K562 (cell line): ENCODE measurements around the gene TTC24. TPM values are rescaled to one million over a fixed set of nuclear protein-coding genes. Genes with fewer than 3 reads are reported as not detected.

Source experiments
- KAT7 ChIP-seq: sonication (generic); formaldehyde crosslinking; IDR thresholded peaks from 2 replicates; pipeline ENCODE4 v1.8.0; 2022; ENCODE audit warnings: missing genetic modification reagents, mild to moderate bottlenecking, borderline replicate concordance
- KLF1 ChIP-seq: fragments of 450-650 bp; IDR thresholded peaks from 2 replicates; pipeline ENCODE4 v1.6.1; 2016; ENCODE audit warnings: missing genetic modification characterization, missing compliant biosample characterization
- L3MBTL2 ChIP-seq: fragments of 450-650 bp; IDR thresholded peaks from 2 replicates; pipeline ENCODE4 v1.6.1; 2016; ENCODE audit warnings: mild to moderate bottlenecking, moderate library complexity
- NCOA6 ChIP-seq: fragments of 450-650 bp; IDR thresholded peaks from 2 replicates; pipeline ENCODE4 v1.6.1; 2017; ENCODE audit warnings: mild to moderate bottlenecking
- NFYB ChIP-seq: IDR thresholded peaks from 2 replicates; pipeline ENCODE4 v1.6.1; 2011; ENCODE audit warnings: mild to moderate bottlenecking, moderate library complexity; ENCODE audit not compliant: insufficient read length; ENCODE audit errors: extremely low read depth
- NR4A1 ChIP-seq, 2 experiments: fragments of 250-450 bp in 1 of 2; fragments of 450-650 bp in 1 of 2; sonication (Bioruptor Pico) in 1 of 2; IDR thresholded peaks; 2 replicates each; pipeline versions ENCODE4 v1.4.0 to v1.6.1; 2016 to 2020; ENCODE audit warnings: mild to moderate bottlenecking in 2 of 2, missing compliant biosample characterization in 1 of 2, missing genetic modification characterization in 1 of 2, moderate library complexity in 1 of 2
- PTRF ChIP-seq: fragments of 450-650 bp; IDR thresholded peaks from 2 replicates; pipeline ENCODE4 v1.6.1; 2016; ENCODE audit warnings: mild to moderate bottlenecking, missing genetic modification characterization, missing compliant biosample characterization
- SETDB1 ChIP-seq: IDR thresholded peaks from one replicate; pipeline ENCODE4 v1.6.1; 2012; ENCODE audit warnings: low read length, control low read depth, inconsistent platforms
- XRCC5 ChIP-seq: fragments of 200-400 bp; formaldehyde crosslinking; IDR thresholded peaks from 2 replicates; pipeline ENCODE4 v1.6.1; 2017; ENCODE audit warnings: low read depth, mild to moderate bottlenecking, low read length
- ZNF507 ChIP-seq: conservative IDR thresholded peaks from 2 replicates; pipeline ENCODE4 v1.6.1; 2017; ENCODE audit warnings: missing genetic modification characterization, missing compliant biosample characterization
- ZNF764 ChIP-seq: fragments of 250-450 bp; sonication (Bioruptor Pico); IDR thresholded peaks from 2 replicates; pipeline ENCODE4 v1.4.0; 2020; ENCODE audit warnings: low read depth, mild to moderate bottlenecking, moderate library complexity
- ZNF79 ChIP-seq: fragments of 250-450 bp; sonication (Bioruptor Pico); IDR thresholded peaks from 2 replicates; pipeline ENCODE4 v1.4.0; 2020; ENCODE audit warnings: low read depth, mild to moderate bottlenecking, moderate library complexity
- ZNF830 ChIP-seq: fragments of 250-450 bp; sonication (Bioruptor Pico); IDR thresholded peaks from 2 replicates; pipeline ENCODE4 v1.5.0; 2021; ENCODE audit warnings: mild to moderate bottlenecking
- polyA plus RNA-seq, 8 experiments: library from polyadenylated mRNA; depleted of rRNA in 4 of 8; stranded (reverse) in 5 of 8; unstranded in 3 of 8; fragments of >200 nt; fragmentation: Nextera tagmentation in 2 of 8; fragmentation: Illumina TruSeq in 1 of 8; extraction: Ambion mirVana in 2 of 8; extraction: Trizol in 1 of 8; gene quantifications; 2 replicates each; pipeline versions ENCODE4 v1.2.1 to v1.2.3, GENCODE V29; 2011 to 2014; ENCODE audit warnings: inconsistent platforms in 1 of 8, missing spikeins in 1 of 8
- total RNA-seq, 7 experiments: library from RNA; depleted of rRNA in 6 of 7; stranded (reverse); fragments of >200 nt in 6 of 7; fragmentation: Illumina TruSeq in 2 of 7; extraction: Trizol in 2 of 7; gene quantifications; 2 replicates each; pipeline versions ENCODE4 v1.2.1 to v1.2.3, GENCODE V29; 2011 to 2021; ENCODE audit warnings: low replicate concordance in 1 of 7
- TF ChIP-seq, protein P1 (sequence below): fragments of 450-650 bp; IDR thresholded peaks from 2 replicates; pipeline ENCODE4 v1.7.0; 2016; ENCODE audit warnings: borderline replicate concordance
- TF ChIP-seq, protein P2 (sequence below): sonication (generic); formaldehyde crosslinking; IDR thresholded peaks from 2 replicates; pipeline ENCODE4 v1.4.0; 2020; ENCODE audit warnings: mild to moderate bottlenecking, missing genetic modification reagents
- TF ChIP-seq, protein P3 (sequence below): fragments of 250-450 bp; sonication (Bioruptor Pico); IDR thresholded peaks from 2 replicates; pipeline ENCODE4 v1.5.0; 2022; ENCODE audit warnings: mild to moderate bottlenecking
- TF ChIP-seq, protein P4 (sequence below): fragments of 200-800 bp; sonication (Bioruptor generic); IDR thresholded peaks from 2 replicates; pipeline ENCODE4 v1.6.1; 2016; ENCODE audit warnings: missing genetic modification characterization, missing compliant biosample characterization

Gene TTC24
- total and polyA plus RNA-seq, 9 of the 15 experiments (the other 6 are each of a cell fraction or from before 2014, with no cell fraction given): not detected

DNA sequence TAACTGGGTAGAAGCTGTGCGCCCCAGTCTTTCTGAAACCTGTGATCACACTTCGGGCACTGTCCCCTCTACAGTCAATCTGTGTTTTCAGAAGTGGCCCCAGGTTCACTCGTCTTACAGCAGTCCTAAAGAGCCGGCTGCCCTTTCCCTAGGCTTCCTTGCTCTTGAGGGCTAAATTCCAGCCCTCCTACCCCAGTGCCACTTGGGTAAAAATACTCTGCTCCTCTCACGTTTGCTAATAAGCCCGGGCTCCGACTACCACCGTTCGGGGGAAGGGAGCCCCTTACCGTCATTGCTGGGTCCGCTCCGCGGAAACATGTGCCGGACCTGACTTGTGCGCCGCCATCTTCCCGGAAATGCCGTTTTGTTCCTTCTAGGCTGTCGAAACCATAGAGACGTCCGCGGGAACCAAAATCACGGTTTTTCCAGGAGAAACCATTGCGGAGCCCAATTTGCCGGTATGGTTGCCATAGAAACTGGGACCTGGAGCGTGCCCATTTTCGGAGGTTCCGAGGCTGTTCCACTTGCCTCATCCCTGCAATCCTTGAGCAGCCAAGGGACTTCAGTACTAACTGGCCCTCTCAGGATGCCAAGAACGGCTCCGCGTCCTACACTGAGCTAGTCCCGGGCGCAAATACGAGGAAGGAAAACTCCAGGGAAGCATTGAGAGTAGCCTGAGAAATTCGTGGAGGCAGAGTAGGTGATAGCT is 21.8 kb downstream of the TTC24 start, which contains the start of gene GPATCH4 (continued):
- TF ChIP-seq ZNF79 (no peak), L3MBTL2 (peak; percentile 74; the same call in 1 of the 2 replicates), PTRF (tag) (no peak), KAT7 (peak; percentile 91; the same call in 1 of the 2 replicates), XRCC5 (no peak), NFYB (no peak), SETDB1 (no peak), ZNF507 (tag) (no peak), KLF1 (no peak), NR4A1 (CRISPR knock-in tag; IDR thresholded peaks at IDR 0.05) (no peak), NR4A1 (tag; IDR thresholded peaks at IDR 0.05) (peak; percentile 81), NCOA6 (no peak), ZNF764 (CRISPR knock-in tag) (no peak), ZNF830 (CRISPR knock-in tag) (no peak)
- TF ChIP-seq, protein P1, sequence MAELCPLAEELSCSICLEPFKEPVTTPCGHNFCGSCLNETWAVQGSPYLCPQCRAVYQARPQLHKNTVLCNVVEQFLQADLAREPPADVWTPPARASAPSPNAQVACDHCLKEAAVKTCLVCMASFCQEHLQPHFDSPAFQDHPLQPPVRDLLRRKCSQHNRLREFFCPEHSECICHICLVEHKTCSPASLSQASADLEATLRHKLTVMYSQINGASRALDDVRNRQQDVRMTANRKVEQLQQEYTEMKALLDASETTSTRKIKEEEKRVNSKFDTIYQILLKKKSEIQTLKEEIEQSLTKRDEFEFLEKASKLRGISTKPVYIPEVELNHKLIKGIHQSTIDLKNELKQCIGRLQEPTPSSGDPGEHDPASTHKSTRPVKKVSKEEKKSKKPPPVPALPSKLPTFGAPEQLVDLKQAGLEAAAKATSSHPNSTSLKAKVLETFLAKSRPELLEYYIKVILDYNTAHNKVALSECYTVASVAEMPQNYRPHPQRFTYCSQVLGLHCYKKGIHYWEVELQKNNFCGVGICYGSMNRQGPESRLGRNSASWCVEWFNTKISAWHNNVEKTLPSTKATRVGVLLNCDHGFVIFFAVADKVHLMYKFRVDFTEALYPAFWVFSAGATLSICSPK: no peak
- TF ChIP-seq, protein P2, sequence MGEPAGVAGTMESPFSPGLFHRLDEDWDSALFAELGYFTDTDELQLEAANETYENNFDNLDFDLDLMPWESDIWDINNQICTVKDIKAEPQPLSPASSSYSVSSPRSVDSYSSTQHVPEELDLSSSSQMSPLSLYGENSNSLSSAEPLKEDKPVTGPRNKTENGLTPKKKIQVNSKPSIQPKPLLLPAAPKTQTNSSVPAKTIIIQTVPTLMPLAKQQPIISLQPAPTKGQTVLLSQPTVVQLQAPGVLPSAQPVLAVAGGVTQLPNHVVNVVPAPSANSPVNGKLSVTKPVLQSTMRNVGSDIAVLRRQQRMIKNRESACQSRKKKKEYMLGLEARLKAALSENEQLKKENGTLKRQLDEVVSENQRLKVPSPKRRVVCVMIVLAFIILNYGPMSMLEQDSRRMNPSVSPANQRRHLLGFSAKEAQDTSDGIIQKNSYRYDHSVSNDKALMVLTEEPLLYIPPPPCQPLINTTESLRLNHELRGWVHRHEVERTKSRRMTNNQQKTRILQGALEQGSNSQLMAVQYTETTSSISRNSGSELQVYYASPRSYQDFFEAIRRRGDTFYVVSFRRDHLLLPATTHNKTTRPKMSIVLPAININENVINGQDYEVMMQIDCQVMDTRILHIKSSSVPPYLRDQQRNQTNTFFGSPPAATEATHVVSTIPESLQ (CRISPR knock-in tag): no peak
- TF ChIP-seq, protein P3, sequence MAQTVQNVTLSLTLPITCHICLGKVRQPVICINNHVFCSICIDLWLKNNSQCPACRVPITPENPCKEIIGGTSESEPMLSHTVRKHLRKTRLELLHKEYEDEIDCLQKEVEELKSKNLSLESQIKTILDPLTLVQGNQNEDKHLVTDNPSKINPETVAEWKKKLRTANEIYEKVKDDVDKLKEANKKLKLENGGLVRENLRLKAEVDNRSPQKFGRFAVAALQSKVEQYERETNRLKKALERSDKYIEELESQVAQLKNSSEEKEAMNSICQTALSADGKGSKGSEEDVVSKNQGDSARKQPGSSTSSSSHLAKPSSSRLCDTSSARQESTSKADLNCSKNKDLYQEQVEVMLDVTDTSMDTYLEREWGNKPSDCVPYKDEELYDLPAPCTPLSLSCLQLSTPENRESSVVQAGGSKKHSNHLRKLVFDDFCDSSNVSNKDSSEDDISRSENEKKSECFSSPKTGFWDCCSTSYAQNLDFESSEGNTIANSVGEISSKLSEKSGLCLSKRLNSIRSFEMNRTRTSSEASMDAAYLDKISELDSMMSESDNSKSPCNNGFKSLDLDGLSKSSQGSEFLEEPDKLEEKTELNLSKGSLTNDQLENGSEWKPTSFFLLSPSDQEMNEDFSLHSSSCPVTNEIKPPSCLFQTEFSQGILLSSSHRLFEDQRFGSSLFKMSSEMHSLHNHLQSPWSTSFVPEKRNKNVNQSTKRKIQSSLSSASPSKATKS (CRISPR knock-in tag): no peak
- TF ChIP-seq, protein P4, sequence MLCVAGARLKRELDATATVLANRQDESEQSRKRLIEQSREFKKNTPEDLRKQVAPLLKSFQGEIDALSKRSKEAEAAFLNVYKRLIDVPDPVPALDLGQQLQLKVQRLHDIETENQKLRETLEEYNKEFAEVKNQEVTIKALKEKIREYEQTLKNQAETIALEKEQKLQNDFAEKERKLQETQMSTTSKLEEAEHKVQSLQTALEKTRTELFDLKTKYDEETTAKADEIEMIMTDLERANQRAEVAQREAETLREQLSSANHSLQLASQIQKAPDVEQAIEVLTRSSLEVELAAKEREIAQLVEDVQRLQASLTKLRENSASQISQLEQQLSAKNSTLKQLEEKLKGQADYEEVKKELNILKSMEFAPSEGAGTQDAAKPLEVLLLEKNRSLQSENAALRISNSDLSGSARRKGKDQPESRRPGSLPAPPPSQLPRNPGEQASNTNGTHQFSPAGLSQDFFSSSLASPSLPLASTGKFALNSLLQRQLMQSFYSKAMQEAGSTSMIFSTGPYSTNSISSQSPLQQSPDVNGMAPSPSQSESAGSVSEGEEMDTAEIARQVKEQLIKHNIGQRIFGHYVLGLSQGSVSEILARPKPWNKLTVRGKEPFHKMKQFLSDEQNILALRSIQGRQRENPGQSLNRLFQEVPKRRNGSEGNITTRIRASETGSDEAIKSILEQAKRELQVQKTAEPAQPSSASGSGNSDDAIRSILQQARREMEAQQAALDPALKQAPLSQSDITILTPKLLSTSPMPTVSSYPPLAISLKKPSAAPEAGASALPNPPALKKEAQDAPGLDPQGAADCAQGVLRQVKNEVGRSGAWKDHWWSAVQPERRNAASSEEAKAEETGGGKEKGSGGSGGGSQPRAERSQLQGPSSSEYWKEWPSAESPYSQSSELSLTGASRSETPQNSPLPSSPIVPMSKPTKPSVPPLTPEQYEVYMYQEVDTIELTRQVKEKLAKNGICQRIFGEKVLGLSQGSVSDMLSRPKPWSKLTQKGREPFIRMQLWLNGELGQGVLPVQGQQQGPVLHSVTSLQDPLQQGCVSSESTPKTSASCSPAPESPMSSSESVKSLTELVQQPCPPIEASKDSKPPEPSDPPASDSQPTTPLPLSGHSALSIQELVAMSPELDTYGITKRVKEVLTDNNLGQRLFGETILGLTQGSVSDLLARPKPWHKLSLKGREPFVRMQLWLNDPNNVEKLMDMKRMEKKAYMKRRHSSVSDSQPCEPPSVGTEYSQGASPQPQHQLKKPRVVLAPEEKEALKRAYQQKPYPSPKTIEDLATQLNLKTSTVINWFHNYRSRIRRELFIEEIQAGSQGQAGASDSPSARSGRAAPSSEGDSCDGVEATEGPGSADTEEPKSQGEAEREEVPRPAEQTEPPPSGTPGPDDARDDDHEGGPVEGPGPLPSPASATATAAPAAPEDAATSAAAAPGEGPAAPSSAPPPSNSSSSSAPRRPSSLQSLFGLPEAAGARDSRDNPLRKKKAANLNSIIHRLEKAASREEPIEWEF: no peak
